Measurements from ENCODE around the gene LHX4. TPM values are rescaled to one million over a fixed set of nuclear protein-coding genes. Genes with fewer than 3 reads are reported as not detected.

The LHX4 gene
- total and polyA plus RNA-seq, 9 of the 15 experiments (the other 6 are each of a cell fraction or from before 2014, with no cell fraction given): 0.01 to 0.11 (median 0.07) TPM; not detected in 5

DNA sequence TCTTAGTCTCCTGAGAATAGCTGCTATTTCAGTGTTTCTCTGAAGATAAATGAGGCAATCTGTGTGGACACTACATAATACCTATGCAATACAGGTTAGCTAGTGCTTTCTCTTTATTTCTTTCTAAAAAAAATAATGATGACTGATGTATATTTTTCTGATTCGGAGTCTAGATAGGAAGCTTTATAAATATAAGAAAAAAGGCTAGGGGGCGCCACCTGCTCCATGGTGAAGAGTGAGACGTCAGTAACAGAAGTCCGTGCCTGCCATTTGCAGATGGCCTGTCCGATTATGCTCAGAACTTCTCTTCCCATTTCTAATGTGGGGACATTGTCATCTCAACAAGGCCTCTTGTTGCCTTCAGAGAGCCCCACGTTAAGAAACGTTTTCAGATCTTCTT, 49.0 kb upstream of the LHX4 start (continued):
- TF ChIP-seq, protein P1, sequence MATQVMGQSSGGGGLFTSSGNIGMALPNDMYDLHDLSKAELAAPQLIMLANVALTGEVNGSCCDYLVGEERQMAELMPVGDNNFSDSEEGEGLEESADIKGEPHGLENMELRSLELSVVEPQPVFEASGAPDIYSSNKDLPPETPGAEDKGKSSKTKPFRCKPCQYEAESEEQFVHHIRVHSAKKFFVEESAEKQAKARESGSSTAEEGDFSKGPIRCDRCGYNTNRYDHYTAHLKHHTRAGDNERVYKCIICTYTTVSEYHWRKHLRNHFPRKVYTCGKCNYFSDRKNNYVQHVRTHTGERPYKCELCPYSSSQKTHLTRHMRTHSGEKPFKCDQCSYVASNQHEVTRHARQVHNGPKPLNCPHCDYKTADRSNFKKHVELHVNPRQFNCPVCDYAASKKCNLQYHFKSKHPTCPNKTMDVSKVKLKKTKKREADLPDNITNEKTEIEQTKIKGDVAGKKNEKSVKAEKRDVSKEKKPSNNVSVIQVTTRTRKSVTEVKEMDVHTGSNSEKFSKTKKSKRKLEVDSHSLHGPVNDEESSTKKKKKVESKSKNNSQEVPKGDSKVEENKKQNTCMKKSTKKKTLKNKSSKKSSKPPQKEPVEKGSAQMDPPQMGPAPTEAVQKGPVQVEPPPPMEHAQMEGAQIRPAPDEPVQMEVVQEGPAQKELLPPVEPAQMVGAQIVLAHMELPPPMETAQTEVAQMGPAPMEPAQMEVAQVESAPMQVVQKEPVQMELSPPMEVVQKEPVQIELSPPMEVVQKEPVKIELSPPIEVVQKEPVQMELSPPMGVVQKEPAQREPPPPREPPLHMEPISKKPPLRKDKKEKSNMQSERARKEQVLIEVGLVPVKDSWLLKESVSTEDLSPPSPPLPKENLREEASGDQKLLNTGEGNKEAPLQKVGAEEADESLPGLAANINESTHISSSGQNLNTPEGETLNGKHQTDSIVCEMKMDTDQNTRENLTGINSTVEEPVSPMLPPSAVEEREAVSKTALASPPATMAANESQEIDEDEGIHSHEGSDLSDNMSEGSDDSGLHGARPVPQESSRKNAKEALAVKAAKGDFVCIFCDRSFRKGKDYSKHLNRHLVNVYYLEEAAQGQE (IDR thresholded peaks at IDR 0.05; ENCODE audit: borderline replicate concordance): peak; percentile 24; the same call in 1 of the 2 replicates
- TF ChIP-seq, protein P1 (CRISPR knock-in tag; IDR thresholded peaks at IDR 0.05; ENCODE audit: low read depth): no peak
- no peak for TF ChIP-seq FOS (IDR thresholded peaks at IDR 0.05; ENCODE audit: extremely low read depth, insufficient read length)
- no peak for TF ChIP-seq MEF2D (tag; conservative IDR thresholded peaks at IDR 0.05; ENCODE audit: low read depth)
- TF ChIP-seq ATF7 (IDR thresholded peaks at IDR 0.05): 0 out of 2 replicates have a peak, but pooled peaks have one; percentile 16
- TF ChIP-seq, protein P2, sequence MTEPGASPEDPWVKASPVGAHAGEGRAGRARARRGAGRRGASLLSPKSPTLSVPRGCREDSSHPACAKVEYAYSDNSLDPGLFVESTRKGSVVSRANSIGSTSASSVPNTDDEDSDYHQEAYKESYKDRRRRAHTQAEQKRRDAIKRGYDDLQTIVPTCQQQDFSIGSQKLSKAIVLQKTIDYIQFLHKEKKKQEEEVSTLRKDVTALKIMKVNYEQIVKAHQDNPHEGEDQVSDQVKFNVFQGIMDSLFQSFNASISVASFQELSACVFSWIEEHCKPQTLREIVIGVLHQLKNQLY (CRISPR knock-in tag; conservative IDR thresholded peaks at IDR 0.05): no peak

All from K562 (cell line).